Gastrocnemius medialis (tissue), 4 donors: ENCODE measurements around the gene GHSR.

Experiments used
- CTCF ChIP-seq, 5 experiments: fragments of 450-650 bp in 3 of 5; fragments of 200-600 bp in 2 of 5; sonication (generic) in 2 of 5; IDR thresholded peaks in 4 of 5; conservative IDR thresholded peaks in 1 of 5; 1 replicate in 4 of 5; 2 replicates in 1 of 5; pipeline ENCODE4 v1.5.1; 2016 to 2019; ENCODE audit warnings: antibody characterized with exemption in 5 of 5, mild to moderate bottlenecking in 3 of 5, moderate library complexity in 3 of 5
- POLR2A ChIP-seq, 2 donors: fragments of 450-650 bp; IDR thresholded peaks; one replicate each; pipeline ENCODE4 v1.6.1; 2017; ENCODE audit warnings: antibody characterized with exemption in 2 of 2, mild to moderate bottlenecking in 2 of 2, moderate library complexity in 2 of 2

- no peak for TF ChIP-seq POLR2A (IDR thresholded peaks at IDR 0.05)
- no peak for TF ChIP-seq CTCF (IDR thresholded peaks at IDR 0.05 in 4 of 5, conservative IDR thresholded peaks at IDR 0.05 in 1 of 5)
Measured at GRCh38 chr3:172404237-172404962, 43.9 kb downstream of the GHSR start.
